COLO668 (cell line): ENCODE measurements around the gene MYL3.
"Not testable (repeated sequence)": the region's sequence is repeated elsewhere in the genome, so short reads cannot be mapped to it uniquely, and the experiment has no call there.

ENCODE experiments used
- DNase-seq: peaks from one replicate; lab custom pipeline; 2025; ENCODE audit not compliant: unreplicated experiment; lab: John Stamatoyannopoulos, UW

The MYL3 gene

GRCh38 chr3:46831316-46831715, 31.9 kb downstream of the MYL3 start:
- no peak for DNase-seq

GRCh38 chr3:46830801-46831200, 32.4 kb downstream of the MYL3 start:
- no peak for DNase-seq

DNA sequence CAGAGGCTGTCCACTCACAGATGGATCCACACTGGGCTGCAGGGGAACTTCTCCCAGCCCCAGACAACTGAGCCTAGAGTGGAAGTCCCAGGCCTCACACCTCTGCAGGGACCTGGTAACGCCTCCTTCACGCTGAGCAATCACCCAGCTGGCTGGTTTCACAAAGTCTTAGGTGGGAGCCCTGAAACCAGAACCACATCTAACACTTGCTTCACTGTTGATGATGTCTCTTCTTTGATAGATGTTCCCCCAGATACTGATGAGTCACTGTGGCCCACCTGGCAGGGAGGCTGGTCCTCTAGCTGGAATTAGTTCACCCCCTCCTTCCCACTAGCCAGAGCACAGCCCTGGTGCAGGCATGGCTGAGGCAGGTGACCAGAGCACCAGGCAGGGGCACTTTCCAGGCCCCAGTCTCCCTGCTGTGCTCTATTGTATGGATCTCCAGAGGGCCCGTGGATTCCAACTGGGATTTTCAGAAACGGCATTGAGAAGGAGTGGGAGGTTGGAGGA, 33.5 kb downstream of the MYL3 start:
- DNase-seq: no peak

- no peak for DNase-seq
Observed at GRCh38 chr3:46825450-46825849, 37.8 kb downstream of the MYL3 start.

GRCh38 chr3:46824211-46824970, 38.9 kb downstream of the MYL3 start:
- no peak for DNase-seq

DNA sequence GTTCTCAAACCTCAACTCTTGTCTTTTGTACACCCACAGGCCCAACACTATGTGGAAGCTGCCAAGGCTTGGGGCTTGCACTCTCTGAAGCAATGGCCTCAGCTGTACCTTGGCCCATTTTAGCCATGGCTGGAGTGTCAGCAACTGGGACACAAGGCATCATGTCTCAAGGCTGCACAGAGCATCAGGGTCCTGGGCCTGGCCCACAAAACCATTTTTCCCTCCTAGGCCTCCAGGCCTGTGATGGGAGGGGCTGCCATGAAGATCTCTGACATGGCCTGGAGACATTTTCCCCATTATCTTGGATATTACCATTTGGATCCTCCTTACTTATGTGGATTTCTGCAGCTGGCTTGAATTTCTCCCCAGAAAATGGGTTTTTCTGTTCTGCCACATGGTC, 39.9 kb downstream of the MYL3 start:
- not testable (repeated sequence) for DNase-seq

DNA sequence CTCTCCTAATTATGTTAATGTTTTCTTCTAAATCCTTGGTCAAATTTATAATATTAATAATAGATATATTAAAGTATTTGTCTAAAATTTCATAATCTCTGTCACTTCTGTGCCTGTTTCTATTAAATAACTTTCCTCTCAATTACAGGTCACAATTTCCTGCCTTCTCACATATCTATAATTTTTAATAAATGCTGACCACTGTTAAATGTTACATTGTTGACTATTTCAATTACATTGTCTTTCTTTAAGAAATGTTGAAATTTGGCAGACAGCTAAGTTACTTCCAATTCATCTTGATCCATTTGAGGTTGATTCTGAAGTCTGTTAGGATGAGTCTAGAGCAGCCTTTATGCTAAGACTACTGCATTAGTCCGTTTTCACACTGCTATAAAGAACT, 41.7 kb downstream of the MYL3 start:
- DNase-seq: no peak

DNA sequence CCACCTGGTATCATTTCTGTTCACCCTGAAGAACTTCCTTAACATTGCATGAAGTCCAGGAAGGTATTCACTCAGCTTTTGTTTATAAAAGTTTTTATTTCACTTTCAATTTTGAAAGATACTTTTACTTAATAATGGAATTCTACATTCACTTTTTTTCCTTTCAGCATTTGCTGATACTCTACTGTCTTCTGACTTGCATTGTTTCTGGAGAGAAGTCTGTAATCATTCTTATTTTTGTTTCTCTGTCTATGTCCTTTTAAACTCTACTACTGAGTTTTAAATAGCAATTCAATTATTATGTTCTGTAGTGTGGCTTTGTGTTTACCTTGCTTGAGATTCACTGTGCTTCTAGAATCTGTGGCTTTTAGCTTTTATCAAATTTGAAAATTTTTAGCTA, 42.4 kb downstream of the MYL3 start:
- no peak for DNase-seq

GRCh38 chr3:46812237-46812791, 50.9 kb downstream of the MYL3 start:
- peak; percentile 78 for DNase-seq

DNA sequence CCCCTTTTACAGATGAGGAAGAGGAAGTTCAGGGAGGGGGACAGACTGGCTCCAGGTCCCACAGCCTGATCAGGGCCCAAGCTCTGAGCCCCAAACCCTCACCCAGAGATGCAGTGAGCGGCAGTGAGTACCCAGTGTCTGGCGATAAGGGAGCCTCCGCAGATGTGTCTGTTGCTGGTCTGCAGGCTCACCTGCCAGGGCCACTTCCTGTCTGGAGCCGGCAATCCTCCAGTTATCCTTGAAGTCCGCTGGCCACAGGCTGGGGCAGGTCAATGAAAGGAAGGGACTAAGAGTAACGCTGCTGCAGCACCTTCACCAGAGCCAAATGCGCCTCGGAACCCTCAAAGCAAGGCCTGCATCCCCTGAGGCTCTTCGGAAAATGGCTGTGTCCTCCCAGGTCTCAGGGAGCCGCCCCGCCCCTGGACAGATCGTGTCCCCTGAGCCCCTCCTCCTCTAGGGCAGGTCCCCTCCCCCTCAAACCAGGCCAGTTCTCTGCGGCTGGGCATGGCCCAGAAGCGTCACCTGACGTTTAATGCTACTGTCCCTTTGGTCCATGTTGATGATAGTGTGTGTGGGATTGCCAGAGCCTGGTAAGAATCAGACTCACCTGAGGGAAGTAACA, 51.5 kb downstream of the MYL3 start:
- DNase-seq: peak; percentile 64

DNA sequence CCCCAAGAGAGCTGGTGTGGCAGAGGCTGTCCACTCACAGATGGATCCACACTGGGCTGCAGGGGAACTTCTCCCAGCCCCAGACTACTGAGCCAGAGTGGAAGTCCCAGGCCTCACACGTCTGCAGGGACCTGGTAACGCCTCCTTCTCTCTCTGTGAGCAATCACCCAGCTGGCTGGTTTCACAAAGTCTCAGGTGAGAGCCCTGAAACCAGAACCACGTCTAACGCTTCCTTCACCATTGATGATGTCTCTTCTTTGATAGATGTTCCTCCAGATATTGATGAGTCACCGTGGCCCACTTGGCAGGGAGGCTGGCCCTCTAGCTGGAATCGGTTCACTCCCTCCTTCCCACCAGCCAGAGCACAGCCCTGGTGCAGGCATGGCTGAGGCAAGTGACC, 54.5 kb downstream of the MYL3 start:
- not testable (repeated sequence) for DNase-seq
